Stimulated activated CD4-positive, alpha-beta T cell treated with anti-CD3 and anti-CD28 coated beads, Interleukin-12 subunit alpha, Interleukin-12 subunit beta, amount 100 ng/mL, for 4 hours (primary cell): Measurements from ENCODE around the gene UGT2B7.
"Not testable (repeated sequence)": the region's sequence is repeated elsewhere in the genome, so short reads cannot be mapped to it uniquely, and the experiment has no call there.

Experiments
- DNase-seq: peaks from one replicate; pipeline ENCODE4 v3.0.0-alpha.2; 2020

Gene UGT2B7

DNA sequence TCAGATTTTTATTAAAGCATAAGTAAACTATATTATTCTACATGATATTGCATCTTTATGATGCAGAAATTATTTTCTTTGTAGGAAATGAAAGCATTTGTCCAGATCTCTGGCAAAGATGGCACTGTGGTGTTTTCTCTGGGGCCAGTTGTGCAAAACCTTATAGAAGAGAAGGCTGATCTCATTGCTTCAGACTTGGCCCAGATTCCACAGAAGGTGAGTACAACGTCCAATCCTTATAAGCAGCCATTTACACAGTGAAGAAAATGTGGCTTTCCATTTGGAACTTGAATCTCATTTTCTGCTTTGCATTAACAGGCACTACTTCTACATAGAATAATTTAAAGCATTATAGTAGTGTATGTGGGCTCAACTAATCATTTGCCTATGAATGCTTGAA, 6.9 kb upstream of the UGT2B7 start:
- DNase-seq: no peak

DNA sequence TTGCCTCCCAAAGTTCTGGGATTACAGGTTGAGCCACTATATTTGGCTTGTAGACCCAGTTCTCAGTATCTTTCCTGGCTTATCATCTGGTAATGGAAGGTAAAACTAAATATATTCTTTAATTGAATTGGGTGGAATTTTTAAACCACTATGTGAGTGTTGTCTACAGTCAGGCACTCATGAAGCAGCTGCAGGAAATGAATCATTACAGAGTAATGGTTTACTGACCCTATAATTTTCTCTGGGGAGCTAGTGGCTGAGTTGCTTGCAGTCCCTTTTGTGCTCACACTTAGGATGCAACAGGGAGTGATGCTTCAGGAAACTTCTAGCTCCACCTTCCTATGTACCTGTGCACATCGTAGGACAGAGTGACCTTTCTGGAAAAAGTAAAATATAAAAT, 4.1 kb upstream of the UGT2B7 start:
- no peak for DNase-seq

- DNase-seq: no peak
Measured at GRCh38 chr4:69092980-69093568, 3.2 kb upstream of the UGT2B7 start.

- no peak for DNase-seq
Measured at GRCh38 chr4:69093681-69094080, 2.6 kb upstream of the UGT2B7 start.

- no peak for DNase-seq
Measured at GRCh38 chr4:69095301-69095731, 958 bp upstream of the UGT2B7 start.

DNA sequence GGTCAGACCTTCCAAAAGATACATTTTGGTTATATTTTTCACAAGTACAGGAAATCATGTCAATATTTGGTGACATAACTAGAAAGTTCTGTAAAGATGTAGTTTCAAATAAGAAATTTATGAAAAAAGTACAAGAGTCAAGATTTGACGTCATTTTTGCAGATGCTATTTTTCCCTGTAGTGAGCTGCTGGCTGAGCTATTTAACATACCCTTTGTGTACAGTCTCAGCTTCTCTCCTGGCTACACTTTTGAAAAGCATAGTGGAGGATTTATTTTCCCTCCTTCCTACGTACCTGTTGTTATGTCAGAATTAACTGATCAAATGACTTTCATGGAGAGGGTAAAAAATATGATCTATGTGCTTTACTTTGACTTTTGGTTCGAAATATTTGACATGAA, 536 bp downstream of the UGT2B7 start:
- no peak for DNase-seq

GRCh38 chr4:69098470-69098869, 2.2 kb downstream of the UGT2B7 start:
- DNase-seq: no peak

DNA sequence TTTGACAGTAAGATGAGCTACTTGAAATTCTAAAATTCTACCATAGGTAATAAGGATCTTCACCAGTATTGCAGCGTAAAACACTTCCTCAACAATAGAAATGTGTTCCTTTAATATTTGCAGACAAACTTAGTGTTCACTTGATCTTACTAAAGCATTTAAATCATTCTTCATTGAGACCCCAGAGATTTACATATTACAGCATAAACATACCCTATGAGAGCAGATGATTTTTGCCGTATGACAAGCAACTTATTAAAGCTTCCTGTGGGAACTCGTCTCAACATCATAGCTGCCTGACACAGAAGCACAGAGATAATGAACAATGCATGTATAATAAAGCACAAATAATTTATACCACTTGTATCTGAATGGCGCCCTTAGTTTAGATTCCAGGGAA, 3.6 kb downstream of the UGT2B7 start:
- DNase-seq: no peak

DNA sequence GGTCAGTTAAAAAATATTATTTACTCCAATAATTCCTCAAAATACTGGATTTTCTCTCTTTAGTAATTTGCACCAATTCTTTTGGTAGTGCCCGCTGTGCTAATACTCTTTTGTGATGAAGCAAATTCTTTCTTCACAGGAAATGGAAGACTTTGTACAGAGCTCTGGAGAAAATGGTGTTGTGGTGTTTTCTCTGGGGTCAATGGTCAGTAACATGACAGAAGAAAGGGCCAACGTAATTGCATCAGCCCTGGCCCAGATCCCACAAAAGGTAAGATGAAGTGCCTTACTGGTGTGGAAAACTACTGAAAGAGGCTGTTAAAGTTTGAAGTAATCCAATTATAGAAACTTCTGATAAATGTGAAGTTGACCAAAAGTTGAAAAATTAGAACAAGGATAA, 6.4 kb downstream of the UGT2B7 start:
- DNase-seq: not testable (repeated sequence)

GRCh38 chr4:69104719-69105275, 8.5 kb downstream of the UGT2B7 start:
- no peak for DNase-seq

DNA sequence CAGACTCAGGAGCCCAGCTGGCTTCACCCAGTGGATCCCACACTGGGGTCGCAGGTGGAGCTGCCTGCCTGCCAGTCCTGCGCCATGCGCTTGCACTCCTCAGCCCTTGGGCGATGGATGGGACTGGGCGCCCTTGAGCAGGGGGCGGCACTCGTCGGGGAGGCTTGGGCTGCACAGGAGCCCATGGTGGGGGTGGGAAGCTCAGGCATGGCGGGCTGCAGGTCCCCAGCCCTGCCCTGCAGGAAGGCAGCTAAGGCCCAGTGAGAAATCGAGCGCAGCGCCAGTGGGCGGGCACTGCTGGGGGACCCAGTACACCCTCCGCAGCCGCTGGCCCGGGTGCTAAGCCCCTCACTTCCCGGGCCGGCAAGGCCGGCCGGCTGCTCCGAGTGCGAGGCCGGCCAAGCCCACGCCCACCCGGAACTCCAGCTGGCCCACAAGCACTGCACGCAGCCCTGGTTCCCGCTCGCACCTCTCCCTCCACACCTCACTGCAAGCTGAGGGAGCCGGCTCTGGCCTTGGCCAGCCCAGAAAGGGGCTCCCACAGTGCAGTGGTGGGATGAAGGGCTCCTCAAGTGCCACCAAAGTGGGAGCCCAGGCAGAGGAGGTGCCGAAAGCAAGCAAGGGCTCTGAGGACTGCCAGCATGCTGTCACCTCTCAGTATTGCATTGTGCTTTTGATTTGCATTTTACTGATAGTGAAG, 19.0 kb downstream of the UGT2B7 start:
- not testable (repeated sequence) for DNase-seq

- no peak for DNase-seq
Measured at GRCh38 chr4:69115851-69116213, 19.6 kb downstream of the UGT2B7 start.

DNA sequence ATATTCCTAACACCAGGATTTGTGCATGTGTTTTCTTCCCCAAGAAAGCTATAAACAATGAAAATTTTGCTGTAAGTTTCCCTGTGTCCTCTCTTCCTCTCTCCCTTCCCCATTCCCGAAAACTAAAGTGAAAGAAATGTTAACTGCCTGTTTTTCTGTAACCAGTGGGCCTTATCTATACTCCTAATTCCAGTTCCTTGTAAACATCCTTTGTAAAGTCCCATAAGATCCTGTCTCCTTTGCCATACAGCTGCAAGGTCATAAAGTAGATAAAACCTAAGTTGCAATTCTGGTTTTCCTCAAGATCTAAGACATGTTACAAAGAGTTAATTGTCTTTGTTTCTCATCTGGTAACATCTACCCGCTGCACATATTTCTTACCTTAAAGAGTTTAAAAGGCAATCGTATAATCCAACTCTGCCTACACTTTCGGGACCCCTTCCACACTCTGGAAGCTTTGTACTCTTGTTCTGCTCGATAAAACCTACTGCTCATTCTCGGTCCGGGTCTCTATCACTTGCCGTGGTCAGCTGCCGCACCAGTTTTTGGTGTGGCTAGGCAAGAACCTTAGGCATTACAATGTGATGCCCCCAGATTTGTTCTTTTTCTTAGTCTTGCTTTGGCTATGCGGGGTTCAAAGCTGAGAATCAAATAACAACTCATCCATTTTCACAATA, 20.5 kb downstream of the UGT2B7 start:
- DNase-seq: no peak

- no peak for DNase-seq
Measured at GRCh38 chr4:69120870-69121269, 24.6 kb downstream of the UGT2B7 start.

DNA sequence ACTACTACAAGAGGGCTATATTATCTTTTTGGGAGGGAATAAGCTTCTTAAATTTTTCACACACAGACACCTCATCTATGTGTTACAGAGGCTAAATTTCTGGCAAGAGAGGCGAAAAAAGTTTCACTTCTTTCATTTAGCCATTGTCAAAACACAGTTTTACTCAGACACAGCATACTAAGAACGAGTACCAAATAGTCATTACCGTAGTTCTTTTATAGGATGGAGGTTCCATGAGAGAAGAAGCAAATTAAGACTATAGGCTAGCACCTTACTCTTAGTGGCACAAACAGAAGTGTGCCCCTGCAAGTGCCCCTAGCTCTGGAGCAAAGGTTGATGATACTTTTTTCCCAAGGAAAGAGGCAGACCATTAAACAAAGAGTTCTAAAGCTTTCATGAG, 26.2 kb downstream of the UGT2B7 start:
- no peak for DNase-seq

GRCh38 chr4:69124941-69125340, 28.7 kb downstream of the UGT2B7 start:
- DNase-seq: no peak

DNA sequence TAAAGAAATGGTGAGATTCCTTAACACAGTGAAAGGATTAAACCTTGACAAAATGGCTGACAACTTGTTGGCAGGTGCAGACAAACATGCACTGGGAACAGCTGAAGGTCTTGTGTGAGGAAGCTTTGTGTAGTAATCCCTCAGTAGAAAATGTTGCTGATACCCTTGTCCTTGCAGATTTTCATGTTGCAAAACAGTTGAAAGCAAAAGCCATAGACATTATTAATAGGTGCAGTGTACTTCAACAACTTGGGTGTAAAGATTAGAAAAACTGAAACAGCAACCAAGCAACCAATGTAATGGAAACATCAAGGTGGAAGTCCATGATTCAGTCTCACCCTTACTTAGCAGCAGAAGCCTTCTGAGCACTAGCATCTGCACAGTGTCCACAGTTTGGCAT, 29.8 kb downstream of the UGT2B7 start:
- DNase-seq: no peak

- no peak for DNase-seq
Measured at GRCh38 chr4:69133993-69134392, 37.7 kb downstream of the UGT2B7 start.

DNA sequence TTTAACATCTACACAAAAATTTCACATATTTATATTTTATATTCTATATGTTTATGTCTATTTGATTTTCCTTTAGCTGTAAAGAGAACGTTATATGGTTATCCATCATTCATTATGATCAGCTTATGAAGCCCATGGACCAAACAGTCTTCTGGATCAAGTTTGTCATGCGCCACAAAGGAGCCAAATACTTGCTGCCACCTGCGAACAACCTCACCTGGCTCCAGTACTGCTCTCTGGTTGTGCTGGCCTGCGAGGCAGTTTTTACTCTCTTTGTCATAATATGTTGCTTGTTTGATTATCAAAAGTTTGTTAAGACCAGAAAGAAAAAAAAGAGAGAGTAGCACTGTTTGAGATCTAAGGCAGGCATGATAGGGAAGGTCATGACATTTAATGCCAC, 38.2 kb downstream of the UGT2B7 start:
- no peak for DNase-seq

DNA sequence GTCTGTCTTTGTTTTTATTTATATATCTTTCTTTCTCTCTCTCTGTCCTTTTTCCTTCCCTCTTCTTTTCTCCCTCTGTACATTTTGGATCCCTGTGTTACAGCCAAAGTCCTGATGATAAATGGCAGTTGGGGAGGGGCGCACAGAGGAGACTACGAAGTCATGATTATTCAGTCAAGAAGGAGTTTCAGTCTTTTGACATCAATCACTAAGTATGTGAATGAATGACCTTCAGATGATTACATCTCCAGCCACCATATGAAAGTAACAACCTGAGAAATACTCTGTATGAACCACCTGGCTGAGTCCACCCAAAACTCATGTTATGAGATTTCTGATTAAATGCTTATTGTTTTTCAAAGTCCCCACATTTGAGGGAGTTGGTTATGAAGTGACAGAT, 45.0 kb downstream of the UGT2B7 start:
- no peak for DNase-seq

DNA sequence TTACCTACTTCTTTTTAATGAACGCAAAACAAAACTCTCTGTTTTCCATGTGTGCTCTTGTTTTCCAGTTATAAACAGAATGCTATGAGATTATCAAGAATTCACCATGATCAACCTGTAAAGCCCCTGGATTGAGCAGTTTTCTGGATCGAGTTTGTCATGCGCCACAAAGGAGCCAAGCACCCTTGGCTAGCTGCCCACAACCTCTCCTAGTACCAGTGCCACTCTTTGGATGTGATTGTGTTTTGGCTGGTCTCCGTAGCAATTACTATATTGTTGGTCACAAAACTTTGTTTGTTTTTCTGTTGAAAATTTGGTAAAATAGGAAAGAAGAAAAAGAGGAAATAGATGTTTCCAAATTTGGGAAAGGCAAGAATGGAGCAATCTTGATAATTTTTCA, 51.1 kb downstream of the UGT2B7 start:
- DNase-seq: no peak

GRCh38 chr4:69154021-69154420, 57.7 kb downstream of the UGT2B7 start:
- no peak for DNase-seq

DNA sequence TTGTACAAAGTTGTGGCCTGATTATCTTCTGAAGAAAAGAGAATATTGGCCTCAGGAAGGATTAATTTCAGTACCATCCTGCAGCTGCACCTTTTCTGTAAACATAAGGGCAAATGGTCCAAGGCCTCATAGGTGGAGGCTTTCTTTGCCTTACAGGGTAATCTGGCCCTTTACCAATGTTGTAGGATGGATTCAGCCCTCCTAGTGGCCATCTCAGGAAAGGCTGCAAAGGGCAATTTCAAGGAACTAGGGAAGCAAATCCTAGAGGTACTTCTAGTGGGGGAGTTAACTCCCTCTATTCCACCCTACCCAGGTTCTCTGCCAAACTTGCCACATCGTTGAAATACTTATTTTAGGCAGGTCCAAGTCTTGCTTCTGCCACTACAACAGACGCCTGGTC, 60.6 kb downstream of the UGT2B7 start:
- DNase-seq: no peak
